HEK293 (cell line): ENCODE data around the gene GHDC.

Experiments used
- CTCF ChIA-PET: fragments of 350-600 bp; formaldehyde crosslinking; extraction: SDS; loops from one replicate; lab custom pipeline; 2021; ENCODE audit warnings: antibody characterized with exemption; lab: Yijun Ruan, JAX
- POLR2A ChIA-PET: fragments of 300-600 bp; formaldehyde crosslinking; extraction: SDS; loops from one replicate; lab custom pipeline; 2020; ENCODE audit warnings: antibody characterized with exemption, inconsistent platforms; lab: Yijun Ruan, JAX
- H3K27ac ChIP-seq: fragments of 200-500 bp; sonication (Bioruptor generic); 2 replicates; pipeline ENCODE4 v1.5.1; 2014; ENCODE audit warnings: low read depth, low read length, control low read depth, inconsistent platforms; ENCODE audit errors: extremely low read depth
- H3K36me3 ChIP-seq, 2 experiments: fragments of 200-500 bp in 1 of 2; sonication (Bioruptor generic) in 1 of 2; 1 replicate in 1 of 2; 2 replicates in 1 of 2; pipeline ENCODE4 v1.5.1; 2014 to 2017; ENCODE audit warnings: inconsistent platforms in 2 of 2, low read length in 2 of 2; ENCODE audit not compliant: control insufficient read depth in 2 of 2, insufficient read depth in 1 of 2
- H3K4me1 ChIP-seq: fragments of 200-500 bp; sonication (Bioruptor generic); 2 replicates; pipeline ENCODE4 v1.5.1; 2014; ENCODE audit warnings: mild to moderate bottlenecking, low read length, inconsistent platforms; ENCODE audit not compliant: control insufficient read depth, insufficient read depth
- H3K4me3 ChIP-seq: 2 replicates; pipeline ENCODE4 v1.5.1; 2011; ENCODE audit warnings: low read depth, mild to moderate bottlenecking, control low read depth, low read length, moderate library complexity
- H3K9me3 ChIP-seq: fragments of 200-500 bp; sonication (Bioruptor generic); 2 replicates; pipeline ENCODE4 v1.5.1; 2014; ENCODE audit warnings: low read depth, low read length, inconsistent platforms; ENCODE audit not compliant: control insufficient read depth, insufficient read depth
- BCL11A ChIP-seq: fragments of 450-650 bp; formaldehyde crosslinking; IDR thresholded peaks from 2 replicates; pipeline ENCODE4 v1.5.1; 2016; ENCODE audit warnings: low read depth, missing biosample characterization, missing genetic modification characterization
- EGR2 ChIP-seq: fragments of 450-650 bp; formaldehyde crosslinking; IDR thresholded peaks from 2 replicates; pipeline ENCODE4 v1.5.1; 2016; ENCODE audit warnings: low read depth, missing biosample characterization, missing genetic modification characterization
- MZF1 ChIP-seq: fragments of 450-650 bp; formaldehyde crosslinking; IDR thresholded peaks from 2 replicates; pipeline ENCODE4 v1.5.1; 2017; ENCODE audit warnings: missing biosample characterization, missing genetic modification characterization, borderline replicate concordance
- OVOL3 ChIP-seq: fragments of 450-650 bp; formaldehyde crosslinking; IDR thresholded peaks from 2 replicates; pipeline ENCODE4 v1.5.1; 2016; ENCODE audit warnings: missing biosample characterization, missing genetic modification characterization
- RBAK ChIP-seq: fragments of 450-650 bp; formaldehyde crosslinking; IDR thresholded peaks from 2 replicates; pipeline ENCODE4 v1.5.1; 2016; ENCODE audit warnings: missing biosample characterization, missing genetic modification characterization
- REPIN1 ChIP-seq: fragments of 450-650 bp; formaldehyde crosslinking; IDR thresholded peaks from 2 replicates; pipeline ENCODE4 v1.5.1; 2017; ENCODE audit warnings: missing biosample characterization, missing genetic modification characterization, low read depth
- TCF7L2 ChIP-seq: IDR thresholded peaks from 2 replicates; pipeline ENCODE4 v1.6.1; 2011; ENCODE audit warnings: low read depth, mild to moderate bottlenecking, inconsistent platforms, low read length, moderate library complexity, borderline replicate concordance
- TRIM28 ChIP-seq: IDR thresholded peaks from 2 replicates; pipeline ENCODE4 v1.6.1; 2011; ENCODE audit warnings: low read length, control low read depth, borderline replicate concordance
- WT1 ChIP-seq: fragments of 450-650 bp; formaldehyde crosslinking; IDR thresholded peaks from 2 replicates; pipeline ENCODE4 v1.5.1; 2016; ENCODE audit warnings: missing biosample characterization, missing genetic modification characterization
- ZBTB21 ChIP-seq: fragments of 450-650 bp; formaldehyde crosslinking; IDR thresholded peaks from 2 replicates; pipeline ENCODE4 v1.5.1; 2017; ENCODE audit warnings: missing biosample characterization, missing genetic modification characterization
- ZBTB7A ChIP-seq: fragments of 450-650 bp; formaldehyde crosslinking; IDR thresholded peaks from 2 replicates; pipeline ENCODE4 v1.5.1; 2016; ENCODE audit warnings: low read depth, missing biosample characterization, missing genetic modification characterization
- ZNF114 ChIP-seq: fragments of 450-650 bp; formaldehyde crosslinking; IDR thresholded peaks from 2 replicates; pipeline ENCODE4 v1.5.0; 2017; ENCODE audit warnings: missing biosample characterization, missing genetic modification characterization
- ZNF140 ChIP-seq: fragments of 450-650 bp; formaldehyde crosslinking; IDR thresholded peaks from 2 replicates; pipeline ENCODE4 v1.5.1; 2016; ENCODE audit warnings: missing biosample characterization, missing genetic modification characterization
- ZNF211 ChIP-seq: fragments of 450-650 bp; formaldehyde crosslinking; IDR thresholded peaks from 2 replicates; pipeline ENCODE4 v1.5.1; 2016; ENCODE audit warnings: low read depth, missing biosample characterization, missing genetic modification characterization
- ZNF366 ChIP-seq: fragments of 450-650 bp; formaldehyde crosslinking; conservative IDR thresholded peaks from 2 replicates; pipeline ENCODE4 v1.5.1; 2016; ENCODE audit warnings: missing biosample characterization, missing genetic modification characterization
- ZNF433 ChIP-seq: fragments of 450-650 bp; formaldehyde crosslinking; IDR thresholded peaks from 2 replicates; pipeline ENCODE4 v1.5.1; 2016; ENCODE audit warnings: missing biosample characterization, missing genetic modification characterization, low read depth
- ZNF473 ChIP-seq: fragments of 450-650 bp; formaldehyde crosslinking; IDR thresholded peaks from 2 replicates; pipeline ENCODE4 v1.5.1; 2017; ENCODE audit warnings: missing biosample characterization, missing genetic modification characterization
- ZNF529 ChIP-seq: fragments of 450-650 bp; formaldehyde crosslinking; IDR thresholded peaks from 2 replicates; pipeline ENCODE4 v1.5.1; 2017; ENCODE audit warnings: missing genetic modification characterization, missing biosample characterization; ENCODE audit not compliant: insufficient replicate concordance
- ZNF560 ChIP-seq: fragments of 450-650 bp; formaldehyde crosslinking; IDR thresholded peaks from 2 replicates; pipeline ENCODE4 v1.5.1; 2017; ENCODE audit warnings: missing biosample characterization, missing genetic modification characterization, borderline replicate concordance
- ZNF623 ChIP-seq: fragments of 450-650 bp; formaldehyde crosslinking; IDR thresholded peaks from 2 replicates; pipeline ENCODE4 v1.5.1; 2016; ENCODE audit warnings: missing biosample characterization, missing genetic modification characterization
- ZNF629 ChIP-seq: fragments of 450-650 bp; formaldehyde crosslinking; IDR thresholded peaks from 2 replicates; pipeline ENCODE4 v1.5.1; 2017; ENCODE audit warnings: missing biosample characterization, missing genetic modification characterization
- ZNF791 ChIP-seq: fragments of 450-650 bp; formaldehyde crosslinking; IDR thresholded peaks from 2 replicates; pipeline ENCODE4 v1.5.1; 2016; ENCODE audit warnings: missing biosample characterization, missing genetic modification characterization
- ZNF830 ChIP-seq: fragments of 450-650 bp; IDR thresholded peaks from 2 replicates; pipeline ENCODE4 v1.5.0; 2018; ENCODE audit warnings: missing biosample characterization, missing genetic modification characterization, low read depth, mild to moderate bottlenecking, moderate library complexity
- TF ChIP-seq, protein P1 (sequence below): fragments of 450-650 bp; formaldehyde crosslinking; IDR thresholded peaks from 2 replicates; pipeline ENCODE4 v1.5.0; 2017; ENCODE audit warnings: missing biosample characterization, missing genetic modification characterization, borderline replicate concordance
- TF ChIP-seq, protein P2 (sequence below): fragments of 450-650 bp; formaldehyde crosslinking; IDR thresholded peaks from 2 replicates; pipeline ENCODE4 v1.5.1; 2017; ENCODE audit warnings: missing biosample characterization, missing genetic modification characterization
- TF ChIP-seq, protein P3 (sequence below): fragments of 450-650 bp; formaldehyde crosslinking; IDR thresholded peaks from 2 replicates; pipeline ENCODE4 v1.5.1; 2016; ENCODE audit warnings: missing biosample characterization, missing genetic modification characterization, borderline replicate concordance
- TF ChIP-seq, protein P4 (sequence below): fragments of 450-650 bp; formaldehyde crosslinking; IDR thresholded peaks from 2 replicates; pipeline ENCODE4 v1.5.1; 2016; ENCODE audit warnings: missing biosample characterization, missing genetic modification characterization, low read depth

Gene GHDC

DNA sequence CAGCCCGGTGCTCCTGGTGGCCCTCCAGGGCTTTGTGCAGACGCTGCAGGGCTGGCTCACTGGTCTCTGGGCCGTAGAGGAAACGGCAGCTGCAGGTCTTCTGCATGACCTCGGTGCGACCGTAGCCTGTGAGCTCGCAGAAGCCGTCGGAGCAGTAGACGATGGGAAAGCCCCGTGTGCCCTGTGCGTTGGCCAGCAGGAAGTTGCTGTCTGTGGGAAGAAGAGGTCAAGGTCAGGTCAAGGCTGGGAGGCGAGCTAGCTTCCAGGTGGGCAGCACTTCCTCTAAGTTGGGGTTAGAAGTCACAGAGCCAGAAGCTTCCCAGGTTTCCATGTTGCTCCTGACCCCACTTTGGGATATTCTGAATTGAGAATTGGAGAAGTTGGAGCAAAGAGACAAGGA lies 15.5 kb downstream of the GHDC start:
- H3K36me3 ChIP-seq: no peaks in the 10 kb centered on the region
- no peaks in the 10 kb centered on the region for H3K4me1 ChIP-seq
- H3K4me3 ChIP-seq: no peak overlapping the region
- CTCF ChIA-PET: interaction anchor here (0.9 to 2.4 kb wide), 2 partner anchors 16 to 90 kb away, joined by 4 to 9 read pairs; no protein-coding TSS in a partner anchor
- H3K27ac ChIP-seq: no peak overlapping the region
- TF ChIP-seq EGR2 (tag by site-specific recombination) (no peak), TCF7L2 (no peak)
- no peaks in the 10 kb centered on the region for H3K9me3 ChIP-seq
- POLR2A ChIA-PET: interaction anchor here (1.8 kb wide), 1 partner anchor 16 kb away, joined by 6 read pairs; the partner anchor contains the start of gene GHDC

DNA sequence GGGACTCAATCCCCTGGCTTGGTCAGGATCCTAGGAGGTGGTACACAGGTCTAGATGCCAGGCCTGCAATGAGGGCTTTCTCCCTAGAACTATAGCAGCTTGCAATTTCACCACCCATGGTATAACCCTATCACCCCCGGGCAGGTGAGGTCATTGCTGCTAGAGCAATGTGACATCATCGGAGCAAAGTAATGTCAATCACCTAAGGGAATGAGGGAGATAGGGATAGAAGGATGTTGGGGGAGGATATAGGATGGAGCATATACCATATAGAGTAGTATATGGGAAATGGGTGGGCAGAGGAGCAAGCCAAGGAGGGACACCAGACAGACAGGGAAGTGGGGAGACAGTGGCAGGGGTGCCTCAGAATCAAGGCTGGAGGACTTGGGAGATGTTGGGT lies 16.6 kb downstream of the GHDC start:
- Histone ChIP-seq H3K4me1 (no peaks in the 10 kb centered on the region), H3K4me3 (no peak overlapping the region), H3K27ac (no peak overlapping the region), H3K36me3 (no peaks in the 10 kb centered on the region), H3K9me3 (no peaks in the 10 kb centered on the region)
- CTCF ChIA-PET: no interaction called here
- POLR2A ChIA-PET: interaction anchor here (0.7 kb wide), 1 partner anchor 59 kb away, joined by 4 read pairs; no protein-coding TSS in a partner anchor
- TF ChIP-seq OVOL3 (no peak), TRIM28 (no peak), ZNF473 (tag by site-specific recombination) (no peak), ZBTB7A (tag by site-specific recombination) (no peak), ZNF211 (peak; percentile 67; the same call in 1 of the 2 replicates), ZNF529 (tag by site-specific recombination) (no peak), ZNF433 (no peak), ZNF629 (tag by site-specific recombination) (peak; percentile 91), ZNF366 (tag by site-specific recombination) (peak; percentile 91), BCL11A (tag by site-specific recombination) (no peak), ZBTB21 (tag by site-specific recombination) (peak; percentile 79), ZNF830 (no peak), WT1 (tag by site-specific recombination) (no peak), MZF1 (no peak), REPIN1 (tag by site-specific recombination) (no peak), ZNF623 (tag by site-specific recombination) (no peak), ZNF114 (no peak), ZNF140 (no peak), ZNF791 (tag by site-specific recombination) (no peak), ZNF560 (no peak), RBAK (tag by site-specific recombination) (no peak)
- TF ChIP-seq, protein P1, sequence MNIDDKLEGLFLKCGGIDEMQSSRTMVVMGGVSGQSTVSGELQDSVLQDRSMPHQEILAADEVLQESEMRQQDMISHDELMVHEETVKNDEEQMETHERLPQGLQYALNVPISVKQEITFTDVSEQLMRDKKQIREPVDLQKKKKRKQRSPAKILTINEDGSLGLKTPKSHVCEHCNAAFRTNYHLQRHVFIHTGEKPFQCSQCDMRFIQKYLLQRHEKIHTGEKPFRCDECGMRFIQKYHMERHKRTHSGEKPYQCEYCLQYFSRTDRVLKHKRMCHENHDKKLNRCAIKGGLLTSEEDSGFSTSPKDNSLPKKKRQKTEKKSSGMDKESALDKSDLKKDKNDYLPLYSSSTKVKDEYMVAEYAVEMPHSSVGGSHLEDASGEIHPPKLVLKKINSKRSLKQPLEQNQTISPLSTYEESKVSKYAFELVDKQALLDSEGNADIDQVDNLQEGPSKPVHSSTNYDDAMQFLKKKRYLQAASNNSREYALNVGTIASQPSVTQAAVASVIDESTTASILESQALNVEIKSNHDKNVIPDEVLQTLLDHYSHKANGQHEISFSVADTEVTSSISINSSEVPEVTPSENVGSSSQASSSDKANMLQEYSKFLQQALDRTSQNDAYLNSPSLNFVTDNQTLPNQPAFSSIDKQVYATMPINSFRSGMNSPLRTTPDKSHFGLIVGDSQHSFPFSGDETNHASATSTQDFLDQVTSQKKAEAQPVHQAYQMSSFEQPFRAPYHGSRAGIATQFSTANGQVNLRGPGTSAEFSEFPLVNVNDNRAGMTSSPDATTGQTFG (tag by site-specific recombination): no peak
- TF ChIP-seq, protein P2, sequence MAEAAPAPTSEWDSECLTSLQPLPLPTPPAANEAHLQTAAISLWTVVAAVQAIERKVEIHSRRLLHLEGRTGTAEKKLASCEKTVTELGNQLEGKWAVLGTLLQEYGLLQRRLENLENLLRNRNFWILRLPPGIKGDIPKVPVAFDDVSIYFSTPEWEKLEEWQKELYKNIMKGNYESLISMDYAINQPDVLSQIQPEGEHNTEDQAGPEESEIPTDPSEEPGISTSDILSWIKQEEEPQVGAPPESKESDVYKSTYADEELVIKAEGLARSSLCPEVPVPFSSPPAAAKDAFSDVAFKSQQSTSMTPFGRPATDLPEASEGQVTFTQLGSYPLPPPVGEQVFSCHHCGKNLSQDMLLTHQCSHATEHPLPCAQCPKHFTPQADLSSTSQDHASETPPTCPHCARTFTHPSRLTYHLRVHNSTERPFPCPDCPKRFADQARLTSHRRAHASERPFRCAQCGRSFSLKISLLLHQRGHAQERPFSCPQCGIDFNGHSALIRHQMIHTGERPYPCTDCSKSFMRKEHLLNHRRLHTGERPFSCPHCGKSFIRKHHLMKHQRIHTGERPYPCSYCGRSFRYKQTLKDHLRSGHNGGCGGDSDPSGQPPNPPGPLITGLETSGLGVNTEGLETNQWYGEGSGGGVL (tag by site-specific recombination): 0 out of 2 replicates have a peak, but pooled peaks have one; percentile 9
- TF ChIP-seq, protein P3, sequence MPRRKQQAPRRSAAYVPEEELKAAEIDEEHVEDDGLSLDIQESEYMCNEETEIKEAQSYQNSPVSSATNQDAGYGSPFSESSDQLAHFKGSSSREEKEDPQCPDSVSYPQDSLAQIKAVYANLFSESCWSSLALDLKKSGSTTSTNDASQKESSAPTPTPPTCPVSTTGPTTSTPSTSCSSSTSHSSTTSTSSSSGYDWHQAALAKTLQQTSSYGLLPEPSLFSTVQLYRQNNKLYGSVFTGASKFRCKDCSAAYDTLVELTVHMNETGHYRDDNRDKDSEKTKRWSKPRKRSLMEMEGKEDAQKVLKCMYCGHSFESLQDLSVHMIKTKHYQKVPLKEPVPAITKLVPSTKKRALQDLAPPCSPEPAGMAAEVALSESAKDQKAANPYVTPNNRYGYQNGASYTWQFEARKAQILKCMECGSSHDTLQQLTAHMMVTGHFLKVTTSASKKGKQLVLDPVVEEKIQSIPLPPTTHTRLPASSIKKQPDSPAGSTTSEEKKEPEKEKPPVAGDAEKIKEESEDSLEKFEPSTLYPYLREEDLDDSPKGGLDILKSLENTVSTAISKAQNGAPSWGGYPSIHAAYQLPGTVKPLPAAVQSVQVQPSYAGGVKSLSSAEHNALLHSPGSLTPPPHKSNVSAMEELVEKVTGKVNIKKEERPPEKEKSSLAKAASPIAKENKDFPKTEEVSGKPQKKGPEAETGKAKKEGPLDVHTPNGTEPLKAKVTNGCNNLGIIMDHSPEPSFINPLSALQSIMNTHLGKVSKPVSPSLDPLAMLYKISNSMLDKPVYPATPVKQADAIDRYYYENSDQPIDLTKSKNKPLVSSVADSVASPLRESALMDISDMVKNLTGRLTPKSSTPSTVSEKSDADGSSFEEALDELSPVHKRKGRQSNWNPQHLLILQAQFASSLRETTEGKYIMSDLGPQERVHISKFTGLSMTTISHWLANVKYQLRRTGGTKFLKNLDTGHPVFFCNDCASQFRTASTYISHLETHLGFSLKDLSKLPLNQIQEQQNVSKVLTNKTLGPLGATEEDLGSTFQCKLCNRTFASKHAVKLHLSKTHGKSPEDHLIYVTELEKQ (tag by site-specific recombination): no peak
- TF ChIP-seq, protein P4, sequence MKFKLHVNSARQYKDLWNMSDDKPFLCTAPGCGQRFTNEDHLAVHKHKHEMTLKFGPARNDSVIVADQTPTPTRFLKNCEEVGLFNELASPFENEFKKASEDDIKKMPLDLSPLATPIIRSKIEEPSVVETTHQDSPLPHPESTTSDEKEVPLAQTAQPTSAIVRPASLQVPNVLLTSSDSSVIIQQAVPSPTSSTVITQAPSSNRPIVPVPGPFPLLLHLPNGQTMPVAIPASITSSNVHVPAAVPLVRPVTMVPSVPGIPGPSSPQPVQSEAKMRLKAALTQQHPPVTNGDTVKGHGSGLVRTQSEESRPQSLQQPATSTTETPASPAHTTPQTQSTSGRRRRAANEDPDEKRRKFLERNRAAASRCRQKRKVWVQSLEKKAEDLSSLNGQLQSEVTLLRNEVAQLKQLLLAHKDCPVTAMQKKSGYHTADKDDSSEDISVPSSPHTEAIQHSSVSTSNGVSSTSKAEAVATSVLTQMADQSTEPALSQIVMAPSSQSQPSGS: peak; percentile 88
